HEK293 (cell line): ENCODE data around the gene ATP6V0B.

ENCODE experiments used
- CTCF ChIA-PET: fragments of 350-600 bp; formaldehyde crosslinking; extraction: SDS; loops from one replicate; lab custom pipeline; 2021; ENCODE audit warnings: antibody characterized with exemption; lab: Yijun Ruan, JAX
- POLR2A ChIA-PET: fragments of 300-600 bp; formaldehyde crosslinking; extraction: SDS; loops from one replicate; lab custom pipeline; 2020; ENCODE audit warnings: antibody characterized with exemption, inconsistent platforms; lab: Yijun Ruan, JAX
- H3K27ac ChIP-seq: fragments of 200-500 bp; sonication (Bioruptor generic); 2 replicates; pipeline ENCODE4 v1.5.1; 2014; ENCODE audit warnings: low read depth, low read length, control low read depth, inconsistent platforms; ENCODE audit errors: extremely low read depth
- H3K36me3 ChIP-seq, 2 experiments: fragments of 200-500 bp in 1 of 2; sonication (Bioruptor generic) in 1 of 2; 1 replicate in 1 of 2; 2 replicates in 1 of 2; pipeline ENCODE4 v1.5.1; 2014 to 2017; ENCODE audit warnings: inconsistent platforms in 2 of 2, low read length in 2 of 2; ENCODE audit not compliant: control insufficient read depth in 2 of 2, insufficient read depth in 1 of 2
- H3K4me1 ChIP-seq: fragments of 200-500 bp; sonication (Bioruptor generic); 2 replicates; pipeline ENCODE4 v1.5.1; 2014; ENCODE audit warnings: mild to moderate bottlenecking, low read length, inconsistent platforms; ENCODE audit not compliant: control insufficient read depth, insufficient read depth
- H3K4me3 ChIP-seq: 2 replicates; pipeline ENCODE4 v1.5.1; 2011; ENCODE audit warnings: low read depth, mild to moderate bottlenecking, control low read depth, low read length, moderate library complexity
- H3K9me3 ChIP-seq: fragments of 200-500 bp; sonication (Bioruptor generic); 2 replicates; pipeline ENCODE4 v1.5.1; 2014; ENCODE audit warnings: low read depth, low read length, inconsistent platforms; ENCODE audit not compliant: control insufficient read depth, insufficient read depth
- EGR2 ChIP-seq: fragments of 450-650 bp; formaldehyde crosslinking; IDR thresholded peaks from 2 replicates; pipeline ENCODE4 v1.5.1; 2016; ENCODE audit warnings: low read depth, missing biosample characterization, missing genetic modification characterization
- GLI2 ChIP-seq: fragments of 450-650 bp; formaldehyde crosslinking; IDR thresholded peaks from 2 replicates; pipeline ENCODE4; 2017; ENCODE audit warnings: missing biosample characterization, missing genetic modification characterization, low read depth, borderline replicate concordance
- GLIS2 ChIP-seq: fragments of 450-650 bp; formaldehyde crosslinking; IDR thresholded peaks from 2 replicates; pipeline ENCODE4 v1.5.1; 2016; ENCODE audit warnings: missing biosample characterization, missing genetic modification characterization
- SCRT1 ChIP-seq: fragments of 450-650 bp; formaldehyde crosslinking; IDR thresholded peaks from 2 replicates; pipeline ENCODE4 v1.5.1; 2016; ENCODE audit warnings: missing biosample characterization, missing genetic modification characterization, borderline replicate concordance
- WT1 ChIP-seq: fragments of 450-650 bp; formaldehyde crosslinking; IDR thresholded peaks from 2 replicates; pipeline ENCODE4 v1.5.1; 2016; ENCODE audit warnings: missing biosample characterization, missing genetic modification characterization
- ZEB2 ChIP-seq: fragments of 450-650 bp; formaldehyde crosslinking; IDR thresholded peaks from 2 replicates; pipeline ENCODE4 v1.5.1; 2016; ENCODE audit warnings: missing biosample characterization, missing genetic modification characterization
- ZFHX2 ChIP-seq: fragments of 450-650 bp; formaldehyde crosslinking; conservative IDR thresholded peaks from 2 replicates; pipeline ENCODE4 v1.5.1; 2016; ENCODE audit warnings: missing biosample characterization, missing genetic modification characterization
- ZIC2 ChIP-seq: fragments of 450-650 bp; formaldehyde crosslinking; IDR thresholded peaks from 2 replicates; pipeline ENCODE4 v1.5.1; 2016; ENCODE audit warnings: missing biosample characterization, missing genetic modification characterization
- ZNF133 ChIP-seq: fragments of 450-650 bp; formaldehyde crosslinking; IDR thresholded peaks from 2 replicates; pipeline ENCODE4 v1.5.1; 2016; ENCODE audit warnings: missing biosample characterization, missing genetic modification characterization
- ZNF138 ChIP-seq: fragments of 450-650 bp; formaldehyde crosslinking; IDR thresholded peaks from 2 replicates; pipeline ENCODE4 v1.5.1; 2016; ENCODE audit warnings: missing biosample characterization, missing genetic modification characterization, borderline replicate concordance
- ZNF2 ChIP-seq: fragments of 450-650 bp; formaldehyde crosslinking; IDR thresholded peaks from 2 replicates; pipeline ENCODE4 v1.5.1; 2016; ENCODE audit warnings: missing biosample characterization, missing genetic modification characterization
- ZNF266 ChIP-seq: fragments of 450-650 bp; formaldehyde crosslinking; IDR thresholded peaks from 2 replicates; pipeline ENCODE4 v1.5.1; 2016; ENCODE audit warnings: missing biosample characterization, missing genetic modification characterization, low read depth
- ZNF335 ChIP-seq: fragments of 450-650 bp; formaldehyde crosslinking; conservative IDR thresholded peaks from 2 replicates; pipeline ENCODE4 v1.5.1; 2016; ENCODE audit warnings: missing biosample characterization, missing genetic modification characterization
- ZNF391 ChIP-seq: fragments of 450-650 bp; formaldehyde crosslinking; IDR thresholded peaks from 2 replicates; pipeline ENCODE4 v1.5.1; 2016; ENCODE audit warnings: low read depth, missing biosample characterization, missing genetic modification characterization, borderline replicate concordance
- ZNF555 ChIP-seq: fragments of 450-650 bp; formaldehyde crosslinking; conservative IDR thresholded peaks from 2 replicates; pipeline ENCODE4 v1.5.1; 2017; ENCODE audit warnings: missing biosample characterization, mild to moderate bottlenecking, missing genetic modification characterization, inconsistent platforms
- ZNF768 ChIP-seq: fragments of 450-650 bp; formaldehyde crosslinking; IDR thresholded peaks from 2 replicates; pipeline ENCODE4 v1.5.1; 2018; ENCODE audit warnings: missing biosample characterization, mild to moderate bottlenecking, missing genetic modification characterization
- TF ChIP-seq, protein P1 (sequence below): fragments of 450-650 bp; formaldehyde crosslinking; IDR thresholded peaks from 2 replicates; pipeline ENCODE4 v1.5.1; 2017; ENCODE audit warnings: missing biosample characterization, mild to moderate bottlenecking, missing genetic modification characterization, moderate library complexity
- TF ChIP-seq, protein P2 (sequence below): fragments of 450-650 bp; formaldehyde crosslinking; IDR thresholded peaks from 2 replicates; pipeline ENCODE4 v1.5.1; 2016; ENCODE audit warnings: missing biosample characterization, missing genetic modification characterization, borderline replicate concordance
- TF ChIP-seq, protein P3 (sequence below): fragments of 450-650 bp; formaldehyde crosslinking; IDR thresholded peaks from 2 replicates; pipeline ENCODE4 v1.5.1; 2016; ENCODE audit warnings: missing biosample characterization, missing genetic modification characterization

Gene ATP6V0B

DNA sequence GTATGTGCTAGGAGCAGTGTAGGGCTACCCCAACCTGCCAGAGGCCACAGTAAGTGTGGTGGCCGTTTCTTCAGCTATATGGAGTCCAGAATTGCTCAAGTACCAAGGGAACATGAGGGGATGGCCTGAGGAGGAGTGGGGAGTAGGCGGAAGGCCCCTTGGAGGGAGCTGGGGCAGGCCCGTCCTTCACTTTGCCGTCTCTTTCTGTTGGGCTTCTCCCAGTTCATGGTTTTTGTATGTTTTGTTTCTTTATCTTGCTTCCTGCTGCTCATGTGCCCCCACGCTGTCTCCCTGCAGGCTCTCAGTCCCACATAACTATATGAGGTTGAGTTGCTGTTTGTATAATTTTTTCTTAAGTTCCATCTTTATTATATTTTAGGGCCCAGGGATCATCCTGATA is 10.9 kb upstream of the ATP6V0B start:
- Histone ChIP-seq H3K27ac (no peak overlapping the region), H3K4me1 (no peaks in the 10 kb centered on the region), H3K9me3 (no peaks in the 10 kb centered on the region), H3K36me3 (peaks cover 0 to 91% of the 10 kb centered on the region in 2 experiments; a peak in 1 of 3 replicates), H3K4me3 (no peak overlapping the region)
- ChIA-PET CTCF (interaction anchor here (0.9 to 1.2 kb wide), 2 partner anchors 42 to 200 kb away, joined by 3 read pairs; no protein-coding TSS in a partner anchor), POLR2A (no interaction called here)
- TF ChIP-seq ZIC2 (tag by site-specific recombination) (peak; percentile 40; the same call in 1 of the 2 replicates), ZFHX2 (0 out of 2 replicates have a peak, but pooled peaks have one; percentile 31), ZNF391 (tag by site-specific recombination) (no peak), GLIS2 (tag by site-specific recombination) (no peak), ZNF266 (tag by site-specific recombination) (no peak), EGR2 (tag by site-specific recombination) (0 out of 2 replicates have a peak, but pooled peaks have one; percentile 43), WT1 (no peak), ZEB2 (tag by site-specific recombination) (no peak), ZNF2 (no peak), ZNF138 (tag by site-specific recombination) (no peak), SCRT1 (tag by site-specific recombination) (no peak), ZNF768 (no peak), ZNF555 (tag by site-specific recombination) (no peak), ZNF335 (tag by site-specific recombination) (no peak), ZNF133 (tag by site-specific recombination) (no peak)
- TF ChIP-seq, protein P1, sequence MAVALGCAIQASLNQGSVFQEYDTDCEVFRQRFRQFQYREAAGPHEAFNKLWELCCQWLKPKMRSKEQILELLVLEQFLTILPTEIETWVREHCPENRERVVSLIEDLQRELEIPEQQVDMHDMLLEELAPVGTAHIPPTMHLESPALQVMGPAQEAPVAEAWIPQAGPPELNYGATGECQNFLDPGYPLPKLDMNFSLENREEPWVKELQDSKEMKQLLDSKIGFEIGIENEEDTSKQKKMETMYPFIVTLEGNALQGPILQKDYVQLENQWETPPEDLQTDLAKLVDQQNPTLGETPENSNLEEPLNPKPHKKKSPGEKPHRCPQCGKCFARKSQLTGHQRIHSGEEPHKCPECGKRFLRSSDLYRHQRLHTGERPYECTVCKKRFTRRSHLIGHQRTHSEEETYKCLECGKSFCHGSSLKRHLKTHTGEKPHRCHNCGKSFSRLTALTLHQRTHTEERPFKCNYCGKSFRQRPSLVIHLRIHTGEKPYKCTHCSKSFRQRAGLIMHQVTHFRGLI (tag by site-specific recombination): peak; percentile 86
- TF ChIP-seq, protein P2, sequence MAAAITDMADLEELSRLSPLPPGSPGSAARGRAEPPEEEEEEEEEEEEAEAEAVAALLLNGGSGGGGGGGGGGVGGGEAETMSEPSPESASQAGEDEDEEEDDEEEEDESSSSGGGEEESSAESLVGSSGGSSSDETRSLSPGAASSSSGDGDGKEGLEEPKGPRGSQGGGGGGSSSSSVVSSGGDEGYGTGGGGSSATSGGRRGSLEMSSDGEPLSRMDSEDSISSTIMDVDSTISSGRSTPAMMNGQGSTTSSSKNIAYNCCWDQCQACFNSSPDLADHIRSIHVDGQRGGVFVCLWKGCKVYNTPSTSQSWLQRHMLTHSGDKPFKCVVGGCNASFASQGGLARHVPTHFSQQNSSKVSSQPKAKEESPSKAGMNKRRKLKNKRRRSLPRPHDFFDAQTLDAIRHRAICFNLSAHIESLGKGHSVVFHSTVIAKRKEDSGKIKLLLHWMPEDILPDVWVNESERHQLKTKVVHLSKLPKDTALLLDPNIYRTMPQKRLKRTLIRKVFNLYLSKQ (tag by site-specific recombination): no peak
- TF ChIP-seq, protein P3, sequence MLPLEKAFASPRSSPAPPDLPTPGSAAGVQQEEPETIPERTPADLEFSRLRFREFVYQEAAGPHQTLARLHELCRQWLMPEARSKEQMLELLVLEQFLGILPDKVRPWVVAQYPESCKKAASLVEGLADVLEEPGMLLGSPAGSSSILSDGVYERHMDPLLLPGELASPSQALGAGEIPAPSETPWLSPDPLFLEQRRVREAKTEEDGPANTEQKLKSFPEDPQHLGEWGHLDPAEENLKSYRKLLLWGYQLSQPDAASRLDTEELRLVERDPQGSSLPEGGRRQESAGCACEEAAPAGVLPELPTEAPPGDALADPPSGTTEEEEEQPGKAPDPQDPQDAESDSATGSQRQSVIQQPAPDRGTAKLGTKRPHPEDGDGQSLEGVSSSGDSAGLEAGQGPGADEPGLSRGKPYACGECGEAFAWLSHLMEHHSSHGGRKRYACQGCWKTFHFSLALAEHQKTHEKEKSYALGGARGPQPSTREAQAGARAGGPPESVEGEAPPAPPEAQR (tag by site-specific recombination): no peak

DNA sequence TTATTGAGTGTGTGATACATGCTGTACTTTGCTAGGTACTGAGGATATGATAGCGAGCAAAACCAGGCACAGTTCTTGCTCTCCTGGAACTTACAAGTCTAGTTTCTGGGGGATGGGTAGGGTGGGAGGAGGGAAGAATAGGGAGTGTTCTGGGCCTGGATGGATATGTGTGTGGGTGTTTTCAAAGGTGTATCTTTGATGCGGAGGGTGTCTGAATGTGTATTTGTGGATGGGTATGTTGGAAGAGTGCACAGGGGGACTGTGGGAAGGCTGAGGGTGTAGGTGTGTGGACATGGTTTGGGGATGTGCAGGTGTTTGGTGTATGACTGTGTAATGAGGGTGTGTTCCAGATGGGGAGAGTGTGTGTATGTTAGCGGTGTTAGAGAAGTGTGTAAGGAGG is 9.4 kb upstream of the ATP6V0B start:
- Histone ChIP-seq H3K9me3 (no peaks in the 10 kb centered on the region), H3K36me3 (peaks cover 0 to 76% of the 10 kb centered on the region in 2 experiments; a peak in 1 of 3 replicates), H3K4me3 (no peak overlapping the region), H3K4me1 (no peaks in the 10 kb centered on the region), H3K27ac (no peak overlapping the region)
- peak; percentile 68 for TF ChIP-seq ZFHX2
- no peak for TF ChIP-seq GLI2 (tag by site-specific recombination)
- peak; percentile 93 for TF ChIP-seq EGR2 (tag by site-specific recombination)
- CTCF ChIA-PET: no interaction called here
- POLR2A ChIA-PET: no interaction called here
